M059J (cell line): ENCODE results near the gene XCL2. TPM values are rescaled to one million over a fixed set of nuclear protein-coding genes. Genes with fewer than 3 reads are reported as not detected.
A peak's percentile ranks its signal among the peaks of the same experiment; 100 is the strongest.
"Not testable (repeated sequence)": the region's sequence is repeated elsewhere in the genome, so short reads cannot be mapped to it uniquely, and the experiment has no call there.

ENCODE experiments used
- DNase-seq: peaks from one replicate; pipeline ENCODE4 v3.0.0-alpha.2; 2012; ENCODE audit warnings: low read depth
- total RNA-seq: library from RNA; depleted of rRNA; stranded (reverse); fragments of >200 nt; shearing (Covaris generic); gene quantifications from 2 replicates; pipeline ENCODE4 v1.2.3, GENCODE V29; 2014

XCL2 gene
- total RNA-seq, 1 experiment from 2014 or later = 0.39 TPM

DNA sequence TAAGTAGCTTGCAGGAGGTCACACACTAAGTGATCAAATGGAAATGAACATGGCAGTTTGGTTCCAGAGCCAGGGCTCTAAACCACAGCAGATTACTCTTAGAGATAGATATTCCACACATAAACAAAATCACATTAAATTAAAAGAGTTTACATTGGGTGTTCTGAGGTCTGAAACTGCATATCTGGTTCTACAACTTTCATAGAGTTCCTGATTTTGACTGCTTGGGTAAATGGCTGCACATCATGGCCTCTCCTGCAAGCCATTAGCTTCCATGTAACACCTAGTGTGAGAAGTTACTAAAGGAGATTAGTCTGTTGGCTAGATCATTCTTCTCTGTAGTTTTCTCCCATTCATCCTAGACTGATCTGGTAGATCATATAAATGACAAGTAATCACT, 12.8 kb upstream of the XCL2 start:
- DNase-seq = no peak

DNA sequence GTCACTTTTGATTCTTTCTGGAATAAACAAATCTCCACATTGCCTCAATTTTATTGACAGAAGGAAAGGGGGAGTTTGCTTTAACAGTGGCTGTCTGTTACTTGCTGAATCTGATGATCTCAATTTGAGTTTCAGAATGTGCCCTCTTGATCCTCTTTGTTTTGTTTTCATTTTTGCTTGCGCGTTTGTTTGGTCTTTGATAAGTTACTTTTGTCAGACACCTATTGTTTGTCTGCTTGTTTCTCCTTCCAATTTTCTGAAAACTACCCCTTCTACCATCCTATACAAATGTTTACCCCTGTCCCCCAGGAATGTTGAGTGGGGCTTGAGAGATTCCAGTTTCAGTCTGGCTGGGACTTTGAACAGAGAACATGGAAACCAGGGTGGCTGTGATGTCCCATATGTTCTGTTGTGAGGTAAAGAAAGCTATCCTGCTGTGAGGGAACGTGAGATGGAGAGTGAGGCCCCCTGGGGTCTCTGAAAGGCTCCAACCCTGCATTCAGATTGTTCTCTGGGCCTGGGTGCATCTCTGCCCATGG, 11.8 kb upstream of the XCL2 start:
- DNase-seq = no peak

DNA sequence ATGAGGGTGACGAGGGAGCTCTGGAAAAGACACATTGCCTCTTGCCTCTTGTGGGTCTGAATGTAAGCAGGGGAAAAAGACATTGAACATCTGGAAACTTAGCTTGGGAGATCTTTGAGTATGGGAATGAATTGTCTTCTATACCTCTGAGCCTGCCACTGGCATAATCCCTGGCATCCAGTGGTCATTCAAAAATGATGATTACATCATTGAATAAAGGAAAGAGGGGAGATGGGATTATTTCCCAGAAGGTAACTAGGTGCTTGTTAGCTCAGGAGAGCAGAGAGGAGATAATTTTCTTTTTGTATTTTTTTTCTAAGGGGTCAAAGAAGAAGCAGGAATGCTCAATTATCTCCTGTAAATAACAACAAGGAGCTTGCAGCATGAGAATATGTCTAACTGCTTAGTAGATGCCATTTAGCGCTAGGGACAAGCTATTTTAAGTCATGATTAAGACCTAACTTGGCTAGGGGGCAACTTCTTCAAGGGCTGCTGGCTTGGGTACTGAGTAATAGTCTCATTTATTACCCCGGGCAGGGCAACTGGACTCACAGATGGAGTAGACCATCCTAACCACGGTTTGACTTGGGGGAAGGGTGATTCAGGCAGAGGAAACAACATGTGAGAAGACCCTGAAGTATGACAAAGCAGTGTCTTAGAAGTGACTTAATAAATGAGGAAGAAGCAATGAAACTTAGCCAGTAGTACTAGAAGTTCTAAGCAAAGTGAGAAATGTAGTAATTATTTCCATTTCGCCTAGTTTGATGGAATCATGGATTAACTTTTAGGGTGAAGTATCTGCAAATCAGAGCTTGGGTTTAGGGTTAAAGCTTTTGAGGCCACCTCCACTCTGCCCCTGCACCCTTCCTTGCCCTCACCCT, 11.0 kb upstream of the XCL2 start:
- no peak for DNase-seq

- no peak for DNase-seq
These were observed 10.1 kb upstream of the XCL2 start for GRCh38 chr1:168553680-168554553.

DNA sequence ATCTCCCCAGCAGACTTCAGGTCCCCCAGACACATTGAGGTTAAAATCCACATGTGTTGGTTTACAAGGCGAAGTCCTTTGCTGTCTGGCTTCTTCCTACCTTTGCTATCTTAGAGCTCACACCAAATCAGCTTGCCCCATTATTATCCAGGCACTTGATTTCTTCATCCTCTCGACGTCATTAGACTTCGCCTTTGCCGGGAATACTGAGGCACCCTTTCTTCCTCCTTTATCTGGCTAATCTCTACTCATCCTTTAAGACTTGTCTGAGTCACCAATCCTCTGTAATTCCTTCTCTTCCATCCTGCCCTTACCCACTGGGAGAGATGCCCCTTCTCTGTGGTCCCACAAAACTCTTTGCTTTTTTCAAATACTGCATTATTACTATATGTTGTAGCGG, 9.2 kb upstream of the XCL2 start:
- no peak for DNase-seq

- DNase-seq = no peak
These were observed 7.9 kb upstream of the XCL2 start for GRCh38 chr1:168551688-168552087.

GRCh38 chr1:168550971-168551370, 7.2 kb upstream of the XCL2 start:
- DNase-seq = peak; percentile 4

DNA sequence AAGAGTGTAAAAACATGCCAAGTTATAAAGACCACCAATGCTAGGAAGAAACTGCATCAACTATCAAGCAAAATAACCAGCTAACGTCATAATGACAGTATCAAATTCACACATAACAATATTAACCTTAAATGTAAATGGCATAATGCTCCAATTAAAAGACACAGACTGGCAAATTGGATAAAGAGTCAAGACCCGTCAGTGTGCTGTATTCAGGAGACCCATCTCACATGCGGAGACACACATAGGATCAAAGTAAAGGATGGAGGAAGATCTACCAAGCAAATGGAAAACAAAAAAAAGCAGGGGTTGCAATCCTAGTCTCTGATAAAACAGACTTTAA, 2.7 kb upstream of the XCL2 start:
- not testable (repeated sequence) for DNase-seq

GRCh38 chr1:168545678-168546552, 2.1 kb upstream of the XCL2 start:
- peak; percentile 25 for DNase-seq

DNA sequence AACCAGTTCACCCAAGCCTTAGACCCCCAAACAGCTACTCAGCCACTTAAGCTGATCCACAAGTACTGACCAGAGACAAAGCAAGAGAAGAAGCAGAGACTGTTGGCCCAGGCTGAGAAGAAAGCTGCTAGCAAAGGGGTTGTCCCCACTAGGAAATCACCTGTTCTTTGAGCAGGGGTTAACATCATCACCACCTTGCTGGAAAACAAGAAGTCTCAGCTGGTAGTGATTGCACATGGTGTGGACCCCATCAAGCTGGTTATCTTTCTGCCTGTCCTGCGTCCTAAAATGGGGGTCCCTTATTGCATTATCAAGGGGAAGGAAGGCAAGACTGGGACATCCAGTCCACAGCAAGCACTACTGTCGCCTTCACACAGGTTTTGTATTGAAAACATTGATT, 819 bp downstream of the XCL2 start:
- not testable (repeated sequence) for DNase-seq

DNA sequence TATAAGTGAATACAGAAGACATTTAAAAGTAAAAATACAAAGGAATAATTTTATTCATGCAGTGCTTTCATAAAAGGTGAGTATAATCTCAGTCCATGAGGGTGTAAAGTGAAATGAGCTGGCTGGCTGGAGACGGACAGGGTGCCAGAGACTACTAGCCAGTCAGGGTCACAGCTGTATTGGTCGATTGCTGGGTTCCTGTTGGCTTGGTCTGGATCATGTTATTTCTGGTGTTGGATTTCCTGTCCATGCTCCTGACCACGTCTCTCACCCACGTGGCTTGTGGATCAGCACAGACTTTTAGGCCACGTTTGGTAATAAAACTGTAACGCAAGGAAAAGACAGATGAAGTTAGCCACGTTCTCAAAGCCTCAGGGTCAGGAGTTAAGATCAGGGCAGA, 3.0 kb downstream of the XCL2 start:
- not testable (repeated sequence) for DNase-seq

DNA sequence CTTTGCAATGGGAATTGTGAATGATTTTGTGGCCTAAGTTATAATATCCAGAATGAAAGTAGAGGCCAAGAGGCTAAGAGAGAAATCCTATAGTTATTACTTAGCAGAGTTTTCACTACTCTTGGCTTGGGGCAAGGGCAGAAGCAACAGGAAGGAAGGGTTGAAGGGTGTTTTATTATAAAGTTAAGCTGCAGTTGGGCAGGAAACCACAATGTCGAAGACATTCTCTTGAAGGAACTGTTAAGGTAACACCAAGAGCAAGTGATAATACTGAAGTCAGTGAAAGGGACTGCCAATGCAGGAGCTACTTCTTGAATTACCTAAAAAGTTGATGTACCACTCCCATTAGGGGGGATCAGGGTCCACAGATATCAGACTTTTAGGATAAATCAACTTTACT, 8.3 kb downstream of the XCL2 start:
- peak; percentile 12 for DNase-seq

- peak; percentile 5 for DNase-seq
These were observed 12.0 kb downstream of the XCL2 start for GRCh38 chr1:168531615-168532345.

DNA sequence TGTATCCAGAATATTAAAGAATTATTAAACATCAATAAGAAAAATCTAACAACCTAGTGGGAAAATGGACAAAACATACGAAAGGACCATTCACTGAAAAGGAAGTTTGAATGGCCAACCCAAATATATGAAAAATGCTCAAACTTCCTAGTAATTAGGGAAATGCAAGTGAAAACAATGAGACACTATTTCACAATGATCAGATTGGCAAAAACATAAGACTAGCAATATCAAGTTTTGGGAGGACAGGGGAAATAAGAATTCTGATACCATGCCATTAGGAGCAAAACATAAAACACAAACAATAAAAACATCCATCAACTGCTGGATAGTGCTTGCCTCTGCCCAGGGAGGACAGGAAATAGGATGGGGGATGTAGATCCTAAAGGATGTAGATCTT, 14.3 kb downstream of the XCL2 start:
- DNase-seq = no peak

- DNase-seq = no peak
These were observed 22.3 kb downstream of the XCL2 start for GRCh38 chr1:168521401-168522000.

- no peak for DNase-seq
These were observed 23.0 kb downstream of the XCL2 start for GRCh38 chr1:168520832-168521231.

GRCh38 chr1:168520052-168520751, 23.6 kb downstream of the XCL2 start:
- no peak for DNase-seq

- no peak for DNase-seq
These were observed 25.0 kb downstream of the XCL2 start for GRCh38 chr1:168518813-168519212.

DNA sequence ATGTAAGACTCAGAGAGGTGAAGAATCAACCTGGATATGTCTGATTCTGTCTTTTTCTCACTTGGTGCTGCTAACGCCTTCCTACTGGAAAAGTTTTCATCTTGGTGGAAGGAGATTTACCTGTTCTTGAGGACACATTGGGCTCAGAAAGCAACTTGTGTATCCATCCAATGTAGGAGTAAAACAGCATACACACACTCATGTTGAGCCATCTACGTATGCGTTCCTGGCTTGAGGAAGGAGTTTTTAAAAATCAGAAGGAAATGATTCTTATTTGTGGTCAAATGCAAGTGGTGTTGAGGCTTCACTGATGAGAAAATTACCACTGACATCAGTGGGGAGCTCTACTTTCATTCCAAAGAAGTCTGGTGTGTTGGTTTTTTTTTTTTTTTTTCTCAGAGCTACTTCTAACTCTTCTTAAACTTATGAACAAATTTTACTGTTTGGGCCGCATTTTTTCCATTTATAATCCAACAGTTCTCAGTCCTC, 25.6 kb downstream of the XCL2 start:
- no peak for DNase-seq

GRCh38 chr1:168514455-168514854, 29.3 kb downstream of the XCL2 start:
- no peak for DNase-seq
